HepG2 (cell line): ENCODE measurements around the gene WDR93. TPM values are rescaled to one million over a fixed set of nuclear protein-coding genes. Genes with fewer than 3 reads are reported as not detected.

Source experiments
- ATAC-seq: fragments of 200-7000 bp; cut with Tn5 transposase; 3 replicates; pipeline ENCODE4 v1.9.1; 2020; ENCODE audit warnings: mild to moderate bottlenecking, moderate library complexity
- BruUV-seq: library from RNA; stranded (reverse); fragments of 400-500 nt; replicated peaks from 2 replicates; lab custom pipeline; 2021; lab: Mats Ljungman, UMichigan
- CTCF ChIA-PET: fragments of 300-600 bp; formaldehyde crosslinking; extraction: SDS; loops from one replicate; lab custom pipeline; 2021; ENCODE audit warnings: low total read pairs, inconsistent platforms, low intra/inter-chr PET ratio; lab: Yijun Ruan, JAX
- POLR2A ChIA-PET: fragments of 350-600 bp; sonication (Branson Sonifier 250); formaldehyde crosslinking; loops from one replicate; lab custom pipeline; 2020; ENCODE audit warnings: antibody characterized with exemption, inconsistent platforms; lab: Yijun Ruan, JAX
- DNase-seq: peaks from one replicate; pipeline ENCODE4 v3.0.0-alpha.2; 2015; ENCODE audit warnings: low spot score
- FAIRE-seq: peaks from 3 replicates; lab custom pipeline; 2011; peaks lifted over from hg19 to GRCh38; lab: Jason Lieb, UNC
- H2AFZ ChIP-seq: one replicate; pipeline ENCODE4 v1.6.1; 2011; ENCODE audit warnings: low read length, inconsistent platforms
- H3K27ac ChIP-seq: fragments of 300-600 bp; 3 replicates; pipeline ENCODE4 v1.8.0; 2011; ENCODE audit warnings: mixed run types, mild to moderate bottlenecking, mixed read lengths, low read length, inconsistent platforms; ENCODE audit not compliant: insufficient read depth; ENCODE audit errors: extremely low read length
- H3K27me3 ChIP-seq, 2 experiments: fragments of 200-600 bp in 1 of 2; 2 replicates in 1 of 2; 3 replicates in 1 of 2; pipeline versions ENCODE4 v1.6.0 to v1.8.0; 2011; ENCODE audit warnings: low read length in 2 of 2, mild to moderate bottlenecking in 2 of 2, moderate library complexity in 2 of 2, inconsistent platforms in 1 of 2; ENCODE audit not compliant: insufficient read depth in 2 of 2, control insufficient read depth in 1 of 2
- H3K36me3 ChIP-seq, 2 experiments: fragments of 200-600 bp in 1 of 2; replicated peaks in 1 of 2; 2 replicates in 1 of 2; 3 replicates in 1 of 2; pipeline versions ENCODE4 v1.5.1 to v1.8.0; 2011; ENCODE audit warnings: low read length in 2 of 2, inconsistent platforms in 1 of 2; ENCODE audit not compliant: insufficient read depth in 2 of 2, control insufficient read depth in 1 of 2
- H3K4me1 ChIP-seq: 2 replicates; pipeline ENCODE4 v1.5.1; 2012; ENCODE audit warnings: low read length, inconsistent platforms; ENCODE audit not compliant: insufficient read depth
- H3K4me2 ChIP-seq: 2 replicates; pipeline ENCODE4 v1.6.0; 2011; ENCODE audit warnings: low read depth, low read length, inconsistent platforms
- H3K4me3 ChIP-seq, 3 experiments: fragments of 200-600 bp in 1 of 3; sonication (generic), shearing (Covaris generic) in 1 of 3; replicated peaks in 1 of 3; 2 replicates each; pipeline ENCODE4 v1.5.1; 2011 to 2016; ENCODE audit warnings: low read length in 3 of 3, inconsistent platforms in 2 of 3, low read depth in 2 of 3, mild to moderate bottlenecking in 2 of 3, control low read depth in 1 of 3, mixed read lengths in 1 of 3; ENCODE audit not compliant: insufficient read depth in 1 of 3
- H3K79me2 ChIP-seq: one replicate; pipeline ENCODE4 v1.6.1; 2011; ENCODE audit warnings: low read length, inconsistent platforms; ENCODE audit not compliant: insufficient read depth
- H3K9ac ChIP-seq: 2 replicates; pipeline ENCODE4 v1.6.0; 2011; ENCODE audit warnings: mild to moderate bottlenecking, low read depth, low read length, inconsistent platforms; ENCODE audit not compliant: insufficient read depth
- H3K9me3 ChIP-seq: 2 replicates; pipeline ENCODE4 v1.5.1; 2012; ENCODE audit warnings: mild to moderate bottlenecking, low read length
- H4K20me1 ChIP-seq: 2 replicates; pipeline ENCODE4 v1.6.0; 2011; ENCODE audit warnings: inconsistent platforms, mild to moderate bottlenecking, low read length, moderate library complexity; ENCODE audit not compliant: insufficient read depth
- FOXO1 ChIP-seq: sonication (generic); formaldehyde crosslinking; IDR thresholded peaks from 2 replicates; pipeline ENCODE4 v1.4.0; 2020; ENCODE audit warnings: missing genetic modification reagents
- GZF1 ChIP-seq: sonication (generic); formaldehyde crosslinking; IDR thresholded peaks from 2 replicates; pipeline ENCODE4 v1.5.1; 2020; ENCODE audit warnings: mild to moderate bottlenecking, missing genetic modification reagents
- PLRG1 ChIP-seq: fragments of 450-650 bp; conservative IDR thresholded peaks from 2 replicates; pipeline ENCODE4 v1.6.1; 2016
- SALL1 ChIP-seq: sonication (generic); formaldehyde crosslinking; IDR thresholded peaks from 2 replicates; pipeline ENCODE4 v1.8.0; 2022; ENCODE audit warnings: mild to moderate bottlenecking, missing genetic modification reagents
- SP1 ChIP-seq, 2 experiments: fragments of 450-650 bp in 1 of 2; sonication (generic) in 1 of 2; formaldehyde crosslinking in 1 of 2; IDR thresholded peaks; 2 replicates each; pipeline versions ENCODE4 v1.4.0 to v1.6.1; 2016 to 2020; ENCODE audit warnings: missing genetic modification reagents in 1 of 2
- ZBTB43 ChIP-seq: sonication (generic); formaldehyde crosslinking; conservative IDR thresholded peaks from 2 replicates; pipeline ENCODE4 v1.4.0; 2020; ENCODE audit warnings: missing genetic modification reagents
- ZBTB46 ChIP-seq: sonication (generic); formaldehyde crosslinking; IDR thresholded peaks from 2 replicates; pipeline ENCODE4 v1.4.0; 2020; ENCODE audit warnings: mild to moderate bottlenecking, missing genetic modification reagents, borderline replicate concordance
- ZNF557 ChIP-seq: sonication (generic); formaldehyde crosslinking; IDR thresholded peaks from 2 replicates; pipeline ENCODE4 v1.4.0; 2020; ENCODE audit warnings: missing genetic modification reagents
- ZNF629 ChIP-seq: sonication (generic); formaldehyde crosslinking; conservative IDR thresholded peaks from 2 replicates; pipeline ENCODE4 v1.5.0; 2020; ENCODE audit warnings: missing genetic modification reagents
- WGBS: methylation state at CpG from one replicate; pipeline ENCODE4 v1.1.6; 2017; ENCODE audit warnings: low lambda C conversion rate; 5-methylcytosine and 5-hydroxymethylcytosine counted together
- in situ Hi-C: cut with HindIII; loops from 2 replicates; pipeline ENCODE4 v1.10.0; 2017; ENCODE audit warnings: low pct_unique_long_range_greater_than_20kb; ENCODE audit not compliant: extremely low pct_ligation_motif_present
- intact Hi-C: fragments of 100-400 bp; cut with micrococcal nuclease; formaldehyde crosslinking; loops from one replicate; pipeline ENCODE4 v1.10.0; 2022; ENCODE audit not compliant: unreplicated experiment
- polyA plus RNA-seq, 8 experiments: library from polyadenylated mRNA; depleted of rRNA in 3 of 8; stranded (reverse) in 7 of 8; unstranded in 1 of 8; fragments of >200 nt; fragmentation: Illumina TruSeq in 4 of 8; extraction: Trizol in 4 of 8; gene quantifications; 2 replicates each; pipeline versions ENCODE4 v1.2.1 to v1.2.3, GENCODE V29; 2011 to 2016; ENCODE audit warnings: low read depth in 4 of 8, missing spikeins in 1 of 8, mixed read lengths in 1 of 8; ENCODE audit not compliant: insufficient read depth in 1 of 8
- total RNA-seq, 5 experiments: library from RNA; depleted of rRNA; stranded (reverse); fragments of >200 nt; fragmentation: Illumina TruSeq; extraction: Trizol; gene quantifications; 2 replicates each; pipeline ENCODE4 v1.2.3, GENCODE V29; 2016; ENCODE audit warnings: low read depth in 1 of 5

WDR93 gene
- total and polyA plus RNA-seq, 2 of the 13 experiments (the other 11 are each of a cell fraction or from before 2014, with no cell fraction given) = 0.07 TPM; not detected in 1

GRCh38 chr15:89677381-89677780 lies 13.2 kb upstream of the WDR93 start:
- Histone ChIP-seq H3K4me2 (no peak overlapping the region), H3K4me3 (no peak overlapping the region), H4K20me1 (no peaks in the 10 kb centered on the region), H3K4me1 (peaks cover 66% of the 10 kb centered on the region), H3K27me3 (no peaks in the 10 kb centered on the region), H3K27ac (no peak overlapping the region), H3K36me3 (no peaks in the 10 kb centered on the region), H2AFZ (no peak overlapping the region), H3K79me2 (no peaks in the 10 kb centered on the region), H3K9ac (no peak overlapping the region), H3K9me3 (no peaks in the 10 kb centered on the region)
- no TSS peak for BruUV-seq
- in situ Hi-C loops = no loop called here
- 100% methylated on average over 1 of the region's 1 CpG for WGBS
- intact Hi-C loops = loop anchor here (10.0 kb wide), 1 partner anchor 183 kb away; the partner anchor contains the start of gene RHCG
- ChIA-PET POLR2A (no interaction called here), CTCF (no interaction called here)
- no peak for ATAC-seq
- TF ChIP-seq ZBTB43 (CRISPR knock-in tag) (no peak), FOXO1 (CRISPR knock-in tag) (no peak), SP1 (IDR thresholded peaks at IDR 0.05) (no peak), SP1 (CRISPR knock-in tag; IDR thresholded peaks at IDR 0.05) (no peak), ZNF557 (CRISPR knock-in tag) (no peak), ZNF629 (no peak)
- no peak for FAIRE-seq
- DNase-seq = no peak

GRCh38 chr15:89679212-89679611 lies 11.4 kb upstream of the WDR93 start, which contains the start of gene PLIN1:
TSS of gene PLIN1 (minus strand) at chr15:89679367. CDS start at chr15:89677489, 1,878 bp downstream.
- ATAC-seq (peak; percentile 42), DNase-seq (no peak), FAIRE-seq (peak; percentile 44)
- intact Hi-C loops = loop anchor here (10.0 kb wide), 1 partner anchor 184 kb away; the partner anchor contains the start of gene RHCG
- no TSS peak for BruUV-seq
- H3K9me3 ChIP-seq = no peaks in the 10 kb centered on the region
- no peaks in the 10 kb centered on the region for H3K79me2 ChIP-seq
- H3K4me3 ChIP-seq = no peak within 1 kb of the TSS
- H2AFZ ChIP-seq = no peak within 1 kb of the TSS
- in situ Hi-C loops = no loop called here
- peak within 1 kb of the TSS; percentile 46 for H3K4me2 ChIP-seq
- no peak within 1 kb of the TSS for H3K9ac ChIP-seq
- 33% methylated on average over 2 of the region's 2 CpGs for WGBS
- H3K27ac ChIP-seq = peak within 1 kb of the TSS; percentile 85
- ChIA-PET POLR2A (no interaction called here), CTCF (no interaction called here)
- H3K4me1 ChIP-seq = peaks cover 54% of the 10 kb centered on the region
- no peaks in the 10 kb centered on the region for H3K36me3 ChIP-seq
- no peak for TF ChIP-seq GZF1 (CRISPR knock-in tag)
- no peak for TF ChIP-seq ZBTB46 (CRISPR knock-in tag)
- no peak for TF ChIP-seq PLRG1
- 0 out of 2 replicates have a peak, but pooled peaks have one; percentile 3 for TF ChIP-seq SALL1 (CRISPR knock-in tag)
- H4K20me1 ChIP-seq = no peaks in the 10 kb centered on the region
- H3K27me3 ChIP-seq = no peaks in the 10 kb centered on the region
